ENCODE results near the gene COA8. TPM values are rescaled to one million over a fixed set of nuclear protein-coding genes. Genes with fewer than 3 reads are reported as not detected.

COA8 gene
- total and polyA plus RNA-seq, 2 of the 13 experiments (the other 11 are each of a cell fraction or from before 2014, with no cell fraction given) = 10.9 to 25.1 TPM

GRCh38 chr14:103522649-103523574 is 39.8 kb upstream of the COA8 start, which contains the start of gene CKB (continued):
- TF ChIP-seq DZIP1 (CRISPR knock-in tag; IDR thresholded peaks at IDR 0.05) (0 out of 2 replicates have a peak, but pooled peaks have one; percentile 43), ZC3H4 (CRISPR knock-in tag; IDR thresholded peaks at IDR 0.05; ENCODE audit: borderline replicate concordance) (no peak), PATZ1 (CRISPR knock-in tag; IDR thresholded peaks at IDR 0.05) (peak; percentile 38; the same call in 1 of the 2 replicates), ZFX (CRISPR knock-in tag; IDR thresholded peaks at IDR 0.05; ENCODE audit: low read depth) (0 out of 2 replicates have a peak, but pooled peaks have one; percentile 12), DRAP1 (CRISPR knock-in tag; IDR thresholded peaks at IDR 0.05) (peak; percentile 81), KMT2A (CRISPR knock-in tag; IDR thresholded peaks at IDR 0.05) (no peak), GABPB1 (CRISPR knock-in tag; IDR thresholded peaks at IDR 0.05) (peak; percentile 15; the same call in 1 of the 2 replicates), PHF8 (CRISPR knock-in tag; IDR thresholded peaks at IDR 0.05) (no peak), POLR2G (IDR thresholded peaks at IDR 0.05; ENCODE audit: low read depth, low read length) (peak; percentile 85), MYPOP (CRISPR knock-in tag; IDR thresholded peaks at IDR 0.05) (0 out of 2 replicates have a peak, but pooled peaks have one; percentile 26), ZBTB7A (CRISPR knock-in tag; IDR thresholded peaks at IDR 0.05) (peak; percentile 47; the same call in 1 of the 2 replicates), MAFF (IDR thresholded peaks at IDR 0.05; ENCODE audit: low read depth, low read length) (no peak), POLR2AphosphoS5 (IDR thresholded peaks at IDR 0.05; ENCODE audit: low read depth, low read length) (peak; percentile 68), SIN3A (IDR thresholded peaks at IDR 0.05; ENCODE audit: borderline replicate concordance, low read depth, low read length) (0 out of 2 replicates have a peak, but pooled peaks have one; percentile 18), NFYC (CRISPR knock-in tag; IDR thresholded peaks at IDR 0.05) (peak; percentile 68), PAF1 (CRISPR knock-in tag; IDR thresholded peaks at IDR 0.05) (no peak), NFYB (CRISPR knock-in tag; IDR thresholded peaks at IDR 0.05) (peak; percentile 82), POLR2A (IDR thresholded peaks at IDR 0.05; ENCODE audit: insufficient read depth in 1 of 2, low read depth in 2 of 2, low read length in 2 of 2) (peak; percentile 67 to 82), PRDM4 (CRISPR knock-in tag; IDR thresholded peaks at IDR 0.05; ENCODE audit: borderline replicate concordance) (no peak)

Data from HepG2 (cell line).